Colonic mucosa (tissue), 4 donors: ENCODE measurements around the gene HAAO. TPM values are rescaled to one million over a fixed set of nuclear protein-coding genes. Genes with fewer than 3 reads are reported as not detected.

Experiments
- DNase-seq: peaks from one replicate; pipeline ENCODE4 v3.0.0-alpha.2; 2020
- H3K27ac ChIP-seq: fragments of 200-600 bp; one replicate; pipeline ENCODE4 v1.8.0; 2021
- H3K27me3 ChIP-seq: fragments of 200-600 bp; one replicate; pipeline ENCODE4 v1.8.0; 2021
- H3K36me3 ChIP-seq: fragments of 200-600 bp; one replicate; pipeline ENCODE4 v1.8.0; 2021
- H3K4me1 ChIP-seq: fragments of 200-600 bp; one replicate; pipeline ENCODE4 v1.8.0; 2021; ENCODE audit warnings: mild to moderate bottlenecking
- H3K4me3 ChIP-seq: fragments of 200-600 bp; one replicate; pipeline ENCODE4 v1.8.0; 2021
- H3K9ac ChIP-seq, 2 donors: one replicate each; pipeline ENCODE4 v1.7.0; 2013; ENCODE audit warnings: control low read depth in 2 of 2, low read depth in 2 of 2, low read length in 2 of 2
- H3K9me3 ChIP-seq: fragments of 200-600 bp; one replicate; pipeline ENCODE4 v1.8.0; 2021
- intact Hi-C: fragments of 100-400 bp; cut with DNase I; formaldehyde crosslinking; loops from one replicate; pipeline ENCODE4 v1.14.1; 2022
- total RNA-seq, 2 donors: library from RNA; stranded (reverse); fragmentation: NEBNext Ultra II Directional in 1 of 2; extraction: Animal tissue kit (Norgen Biotek cat#: 25700) in 1 of 2; gene quantifications; one replicate each; pipeline ENCODE4 v1.2.1, GENCODE V29; 2021
- TF ChIP-seq, protein P1 (sequence below): fragments of 200-600 bp; IDR thresholded peaks from one replicate; pipeline ENCODE4 v1.8.0; 2022; ENCODE audit warnings: antibody characterized with exemption, mild to moderate bottlenecking
- donor health status: healthy.
- donor health status: DM: no; HTN: no; CAD: no.
- donor health status: DM: no; HTN: no; CAD: no.

HAAO gene
- 10 to 100 TPM in 1 of 2 donors, 1 to 10 TPM in 1; 8.2 to 17.8 TPM for total RNA-seq

DNA sequence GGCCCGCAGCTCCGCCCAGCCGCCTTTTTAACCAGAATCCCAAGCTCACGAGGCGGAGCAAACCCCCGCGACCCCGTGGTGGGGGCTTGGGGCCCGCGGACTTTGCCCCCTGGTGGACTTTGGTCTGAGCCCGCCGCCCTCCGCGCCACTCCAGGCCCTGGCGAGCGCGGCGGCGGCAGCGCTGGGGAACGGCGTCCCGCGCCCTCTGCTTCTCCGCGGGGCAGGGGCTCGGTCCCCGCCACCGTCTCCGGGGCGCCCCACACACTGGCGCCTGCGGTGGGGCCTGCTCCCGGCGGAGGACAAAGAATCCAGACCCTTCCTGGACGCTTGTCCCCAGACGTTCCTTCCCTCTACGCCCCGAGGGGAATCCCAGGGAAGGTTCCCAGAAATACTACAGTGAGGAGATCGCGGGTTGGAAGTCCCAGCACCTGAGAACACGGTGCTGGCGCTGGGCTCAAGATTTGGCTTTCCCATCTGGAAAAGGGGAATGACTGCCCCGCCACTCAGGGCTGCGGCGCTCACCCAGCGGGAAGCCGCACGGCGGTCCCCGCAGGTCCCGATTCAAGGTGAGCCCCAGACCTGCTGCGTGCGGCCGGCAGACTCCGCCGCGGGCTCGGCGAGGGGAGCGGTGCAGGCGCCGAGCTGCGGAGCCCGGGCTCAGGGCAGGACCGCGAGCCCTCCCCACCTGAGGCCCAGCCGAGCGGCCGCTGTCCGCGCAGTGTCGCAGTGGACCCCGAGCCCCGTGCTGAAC lies at the start of gene HAAO:
TSS of gene HAAO (minus strand) at position 1 of the 751 bp plus-strand sequence. CDS start 47 bp downstream, outside the sequence.
- TF ChIP-seq, protein P1, sequence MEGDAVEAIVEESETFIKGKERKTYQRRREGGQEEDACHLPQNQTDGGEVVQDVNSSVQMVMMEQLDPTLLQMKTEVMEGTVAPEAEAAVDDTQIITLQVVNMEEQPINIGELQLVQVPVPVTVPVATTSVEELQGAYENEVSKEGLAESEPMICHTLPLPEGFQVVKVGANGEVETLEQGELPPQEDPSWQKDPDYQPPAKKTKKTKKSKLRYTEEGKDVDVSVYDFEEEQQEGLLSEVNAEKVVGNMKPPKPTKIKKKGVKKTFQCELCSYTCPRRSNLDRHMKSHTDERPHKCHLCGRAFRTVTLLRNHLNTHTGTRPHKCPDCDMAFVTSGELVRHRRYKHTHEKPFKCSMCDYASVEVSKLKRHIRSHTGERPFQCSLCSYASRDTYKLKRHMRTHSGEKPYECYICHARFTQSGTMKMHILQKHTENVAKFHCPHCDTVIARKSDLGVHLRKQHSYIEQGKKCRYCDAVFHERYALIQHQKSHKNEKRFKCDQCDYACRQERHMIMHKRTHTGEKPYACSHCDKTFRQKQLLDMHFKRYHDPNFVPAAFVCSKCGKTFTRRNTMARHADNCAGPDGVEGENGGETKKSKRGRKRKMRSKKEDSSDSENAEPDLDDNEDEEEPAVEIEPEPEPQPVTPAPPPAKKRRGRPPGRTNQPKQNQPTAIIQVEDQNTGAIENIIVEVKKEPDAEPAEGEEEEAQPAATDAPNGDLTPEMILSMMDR = no peak
- H3K27ac ChIP-seq = peak within 1 kb of the TSS; percentile 87
- H3K36me3 ChIP-seq = no peaks in the 10 kb centered on the region
- intact Hi-C loops = no loop called here
- DNase-seq = peak; percentile 72
- no peaks in the 10 kb centered on the region for H3K9me3 ChIP-seq
- peak within 1 kb of the TSS; percentile 59 for H3K4me3 ChIP-seq
- H3K9ac ChIP-seq = peak within 1 kb of the TSS; percentile 80 to 82
- no peaks in the 10 kb centered on the region for H3K27me3 ChIP-seq
- H3K4me1 ChIP-seq = no peaks in the 10 kb centered on the region

GRCh38 chr2:42841344-42841743 lies 49.0 kb upstream of the HAAO start:
- no peak overlapping the region for H3K4me3 ChIP-seq
- TF ChIP-seq, protein P1 = no peak
- no peaks in the 10 kb centered on the region for H3K27me3 ChIP-seq
- H3K36me3 ChIP-seq = no peaks in the 10 kb centered on the region
- H3K9ac ChIP-seq = no peak overlapping the region
- no peak for DNase-seq
- H3K9me3 ChIP-seq = no peaks in the 10 kb centered on the region
- H3K27ac ChIP-seq = no peak overlapping the region
- intact Hi-C loops = no loop called here
- H3K4me1 ChIP-seq = no peaks in the 10 kb centered on the region

DNA sequence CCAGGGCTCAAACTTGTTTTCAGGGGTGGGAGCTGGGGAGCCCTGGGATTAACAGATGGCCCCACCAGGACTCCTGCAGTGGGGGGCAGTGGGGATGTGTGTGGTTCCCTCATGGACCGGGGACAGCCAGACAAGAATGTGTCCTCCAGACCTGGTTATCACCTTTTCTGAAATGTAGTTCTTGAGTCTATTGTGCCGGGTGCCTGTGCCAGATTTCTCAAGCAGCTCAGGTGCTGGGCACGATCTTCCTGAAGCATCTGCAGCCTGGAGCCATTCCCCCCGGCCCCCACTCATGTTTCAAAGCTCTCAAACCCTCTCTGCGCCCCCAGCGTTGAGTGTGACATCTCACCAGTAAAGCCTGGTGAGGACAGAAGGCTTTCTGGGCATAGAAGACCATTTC lies 48.4 kb upstream of the HAAO start:
- no peaks in the 10 kb centered on the region for H3K9me3 ChIP-seq
- no peaks in the 10 kb centered on the region for H3K4me1 ChIP-seq
- no peaks in the 10 kb centered on the region for H3K27me3 ChIP-seq
- H3K27ac ChIP-seq = no peak overlapping the region
- no peak overlapping the region for H3K9ac ChIP-seq
- TF ChIP-seq, protein P1 = no peak
- H3K36me3 ChIP-seq = no peaks in the 10 kb centered on the region
- intact Hi-C loops = no loop called here
- no peak for DNase-seq
- no peak overlapping the region for H3K4me3 ChIP-seq

GRCh38 chr2:42839809-42840501 lies 47.6 kb upstream of the HAAO start:
- H3K9me3 ChIP-seq = no peaks in the 10 kb centered on the region
- no peak overlapping the region for H3K4me3 ChIP-seq
- no peaks in the 10 kb centered on the region for H3K36me3 ChIP-seq
- no peak overlapping the region for H3K27ac ChIP-seq
- H3K9ac ChIP-seq = no peak overlapping the region
- no peaks in the 10 kb centered on the region for H3K27me3 ChIP-seq
- H3K4me1 ChIP-seq = no peaks in the 10 kb centered on the region
- no peak for DNase-seq
- TF ChIP-seq, protein P1 = no peak
- intact Hi-C loops = no loop called here

DNA sequence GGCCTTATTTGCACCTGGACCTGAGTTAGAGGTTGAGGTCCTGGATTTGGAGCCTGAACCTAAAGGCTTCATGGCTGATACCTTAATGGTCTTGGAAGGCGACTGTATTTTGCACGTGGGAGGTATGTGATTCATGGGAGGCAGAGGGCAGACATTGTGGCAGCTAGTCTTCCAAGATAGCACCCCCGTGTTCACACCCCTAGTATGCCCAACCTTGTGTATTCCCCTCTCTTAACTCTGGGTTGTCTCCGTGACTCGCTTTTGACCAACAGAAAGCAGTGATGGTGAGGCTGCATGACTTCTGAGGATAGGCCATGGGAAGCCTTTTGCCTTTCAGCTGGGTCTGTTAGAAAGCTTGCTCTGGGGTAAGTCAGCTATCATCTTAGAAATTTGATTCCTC lies 45.8 kb upstream of the HAAO start:
- Histone ChIP-seq H3K27me3 (no peaks in the 10 kb centered on the region), H3K36me3 (no peaks in the 10 kb centered on the region), H3K4me1 (no peaks in the 10 kb centered on the region), H3K27ac (no peak overlapping the region), H3K9me3 (no peaks in the 10 kb centered on the region), H3K4me3 (no peak overlapping the region), H3K9ac (no peak overlapping the region)
- intact Hi-C loops = no loop called here
- DNase-seq = no peak
- TF ChIP-seq, protein P1 = no peak
